ENCODE measurements around the gene PMPCA. TPM values are rescaled to one million over a fixed set of nuclear protein-coding genes. Genes with fewer than 3 reads are reported as not detected.

The PMPCA gene
- total and polyA plus RNA-seq, 2 of the 13 experiments (the other 11 are each of a cell fraction or from before 2014, with no cell fraction given) = 70.2 to 88.4 TPM

DNA sequence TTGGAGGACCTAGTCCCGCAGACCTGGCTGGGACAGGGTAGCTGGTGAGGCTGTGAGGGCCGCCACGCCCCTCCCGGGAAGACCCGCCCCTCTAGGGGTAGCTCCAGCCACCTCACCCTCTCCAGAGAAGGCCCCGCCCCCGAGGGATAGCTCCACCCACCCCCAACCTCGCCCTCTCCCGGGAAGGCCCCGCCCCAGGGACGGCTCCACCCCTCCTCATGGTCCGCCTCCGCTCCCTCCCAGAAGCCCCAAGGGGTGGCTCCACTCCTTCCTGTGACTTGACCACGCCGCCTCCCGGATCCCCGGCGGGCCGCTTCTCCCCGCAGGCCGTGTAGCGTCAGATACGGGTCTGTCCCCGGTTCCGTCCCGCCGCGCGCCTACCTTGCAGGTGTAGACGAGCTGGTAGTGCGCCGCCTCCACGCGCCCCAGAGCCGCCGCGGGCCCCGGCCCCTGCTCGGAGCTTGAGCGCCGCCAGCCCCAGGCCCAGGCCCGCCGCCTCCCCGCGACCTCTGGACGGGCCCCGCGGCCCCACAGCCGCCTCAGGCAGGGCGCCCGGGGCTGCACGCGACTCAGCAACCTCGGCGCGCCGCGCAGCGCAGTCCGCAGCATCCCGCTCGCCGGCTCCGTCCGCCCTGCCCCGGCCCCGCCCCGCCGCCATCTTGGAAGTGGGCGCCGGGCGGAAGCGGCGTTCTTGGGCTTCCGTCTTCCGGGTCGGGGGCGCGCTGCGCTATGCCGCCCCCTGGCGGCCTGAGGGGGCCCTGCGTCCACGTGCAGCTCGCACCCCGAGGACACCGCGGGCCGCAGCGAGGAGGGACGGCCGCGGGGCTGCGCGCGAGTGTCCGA, 47.1 kb upstream of the PMPCA start, which contains the start of gene DNLZ (continued):
- TF ChIP-seq, protein P1, sequence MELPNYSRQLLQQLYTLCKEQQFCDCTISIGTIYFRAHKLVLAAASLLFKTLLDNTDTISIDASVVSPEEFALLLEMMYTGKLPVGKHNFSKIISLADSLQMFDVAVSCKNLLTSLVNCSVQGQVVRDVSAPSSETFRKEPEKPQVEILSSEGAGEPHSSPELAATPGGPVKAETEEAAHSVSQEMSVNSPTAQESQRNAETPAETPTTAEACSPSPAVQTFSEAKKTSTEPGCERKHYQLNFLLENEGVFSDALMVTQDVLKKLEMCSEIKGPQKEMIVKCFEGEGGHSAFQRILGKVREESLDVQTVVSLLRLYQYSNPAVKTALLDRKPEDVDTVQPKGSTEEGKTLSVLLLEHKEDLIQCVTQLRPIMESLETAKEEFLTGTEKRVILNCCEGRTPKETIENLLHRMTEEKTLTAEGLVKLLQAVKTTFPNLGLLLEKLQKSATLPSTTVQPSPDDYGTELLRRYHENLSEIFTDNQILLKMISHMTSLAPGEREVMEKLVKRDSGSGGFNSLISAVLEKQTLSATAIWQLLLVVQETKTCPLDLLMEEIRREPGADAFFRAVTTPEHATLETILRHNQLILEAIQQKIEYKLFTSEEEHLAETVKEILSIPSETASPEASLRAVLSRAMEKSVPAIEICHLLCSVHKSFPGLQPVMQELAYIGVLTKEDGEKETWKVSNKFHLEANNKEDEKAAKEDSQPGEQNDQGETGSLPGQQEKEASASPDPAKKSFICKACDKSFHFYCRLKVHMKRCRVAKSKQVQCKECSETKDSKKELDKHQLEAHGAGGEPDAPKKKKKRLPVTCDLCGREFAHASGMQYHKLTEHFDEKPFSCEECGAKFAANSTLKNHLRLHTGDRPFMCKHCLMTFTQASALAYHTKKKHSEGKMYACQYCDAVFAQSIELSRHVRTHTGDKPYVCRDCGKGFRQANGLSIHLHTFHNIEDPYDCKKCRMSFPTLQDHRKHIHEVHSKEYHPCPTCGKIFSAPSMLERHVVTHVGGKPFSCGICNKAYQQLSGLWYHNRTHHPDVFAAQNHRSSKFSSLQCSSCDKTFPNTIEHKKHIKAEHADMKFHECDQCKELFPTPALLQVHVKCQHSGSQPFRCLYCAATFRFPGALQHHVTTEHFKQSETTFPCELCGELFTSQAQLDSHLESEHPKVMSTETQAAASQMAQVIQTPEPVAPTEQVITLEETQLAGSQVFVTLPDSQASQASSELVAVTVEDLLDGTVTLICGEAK (IDR thresholded peaks at IDR 0.05) = no peak
- TF ChIP-seq, protein P1 (CRISPR knock-in tag; IDR thresholded peaks at IDR 0.05) = peak; percentile 71; the same call in 1 of the 2 replicates
- TF ChIP-seq CEBPG (CRISPR knock-in tag; IDR thresholded peaks at IDR 0.05) (peak; percentile 25; the same call in 1 of the 2 replicates), ZXDC (CRISPR knock-in tag; IDR thresholded peaks at IDR 0.05) (no peak; the same call in 1 of the 2 replicates), HCFC1 (IDR thresholded peaks at IDR 0.05; ENCODE audit: low read depth, low read length) (peak; percentile 83), HIC2 (CRISPR knock-in tag; IDR thresholded peaks at IDR 0.05; ENCODE audit: low read depth) (no peak), ZBTB4 (CRISPR knock-in tag; IDR thresholded peaks at IDR 0.05; ENCODE audit: borderline replicate concordance) (no peak), ZZZ3 (CRISPR knock-in tag; IDR thresholded peaks at IDR 0.05; ENCODE audit: borderline replicate concordance) (peak; percentile 57; the same call in 1 of the 2 replicates)

All from HepG2 (cell line).